Suppressor macrophage (primary cell): Measurements from ENCODE around the gene WDR76.

ENCODE experiments used
- DNase-seq, 4 experiments: peaks; one replicate each; pipeline ENCODE4 v3.0.0-alpha.2; 2020 to 2022

Gene WDR76

DNA sequence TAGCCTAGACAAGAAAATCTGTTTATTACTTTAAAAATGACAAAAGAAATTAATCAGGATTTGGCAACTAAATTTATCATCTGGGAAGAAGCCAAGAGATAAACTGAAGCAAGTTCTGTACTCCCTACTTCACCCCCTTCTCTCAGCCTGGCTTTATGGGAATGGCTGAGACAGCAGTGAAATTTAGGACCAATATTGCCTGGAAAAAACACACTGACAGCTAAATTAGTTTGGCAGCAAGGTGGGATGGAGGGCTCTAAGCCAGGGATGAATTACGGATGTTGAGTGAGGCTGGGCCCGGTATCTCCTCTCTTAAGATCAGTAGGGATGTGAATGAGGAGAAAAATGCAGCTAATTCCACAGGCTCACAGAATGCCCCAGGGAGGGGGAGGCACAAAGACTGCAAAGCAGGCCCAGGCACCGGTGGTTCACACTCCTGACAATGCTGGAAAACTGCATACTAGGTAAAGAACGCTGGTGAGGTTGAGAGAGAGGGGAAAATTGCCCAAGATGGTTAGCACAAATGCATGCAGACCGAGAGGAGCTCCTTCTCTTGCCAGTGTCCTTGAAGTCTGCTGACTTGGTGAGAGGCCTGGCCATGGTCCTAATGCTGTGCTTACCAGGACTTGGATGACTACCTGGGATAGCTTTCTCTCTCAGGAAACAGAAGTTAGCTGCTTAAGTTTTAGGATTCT is 89.0 kb downstream of the WDR76 start:
- DNase-seq = no peak

- DNase-seq = no peak
Measured at GRCh38 chr15:43916326-43916660, 89.5 kb downstream of the WDR76 start.
